OCI-LY1 (cell line): ENCODE data around the gene ZNF470.

Source experiments
- H2AFZ ChIP-seq: fragments of 200-600 bp; sonication (generic), shearing (Covaris generic); 2 replicates; pipeline ENCODE4 v1.6.0; 2014; ENCODE audit warnings: antibody characterized with exemption, mild to moderate bottlenecking, low read length
- H3F3A ChIP-seq: fragments of 200-600 bp; sonication (generic), shearing (Covaris generic); 2 replicates; pipeline ENCODE4 v1.6.0; 2014; ENCODE audit warnings: mild to moderate bottlenecking, antibody characterized with exemption, low read length, moderate library complexity; ENCODE audit not compliant: insufficient read depth
- H3K27ac ChIP-seq: fragments of 200-600 bp; sonication (generic); 2 replicates; pipeline ENCODE4 v1.5.1; 2014; ENCODE audit warnings: low read length, mixed run types, mild to moderate bottlenecking, low read depth; ENCODE audit not compliant: poor library complexity, severe bottlenecking
- H3K27me3 ChIP-seq: fragments of 200-600 bp; sonication (generic); 2 replicates; pipeline ENCODE4 v1.6.0; 2014; ENCODE audit warnings: antibody characterized with exemption, mild to moderate bottlenecking, low read length, moderate library complexity; ENCODE audit not compliant: insufficient read depth
- H3K36me3 ChIP-seq: fragments of 200-600 bp; sonication (generic); 2 replicates; pipeline ENCODE4 v1.6.1; 2014; ENCODE audit warnings: mild to moderate bottlenecking, antibody characterized with exemption, low read length, moderate library complexity, mixed read lengths; ENCODE audit not compliant: insufficient read depth
- H3K4me1 ChIP-seq: fragments of 200-600 bp; sonication (generic); 2 replicates; pipeline ENCODE4 v1.5.1; 2014; ENCODE audit warnings: mild to moderate bottlenecking, low read length, moderate library complexity; ENCODE audit not compliant: insufficient read depth, severe bottlenecking
- H3K4me2 ChIP-seq: fragments of 200-600 bp; sonication (generic), shearing (Covaris generic); 2 replicates; pipeline ENCODE4 v1.6.1; 2014; ENCODE audit warnings: low read length
- H3K4me3 ChIP-seq: fragments of 200-600 bp; sonication (generic); 2 replicates; pipeline ENCODE4 v1.5.1; 2014; ENCODE audit warnings: low read length, low read depth, mild to moderate bottlenecking, mixed read lengths; ENCODE audit not compliant: poor library complexity, severe bottlenecking
- H3K79me2 ChIP-seq: fragments of 200-600 bp; shearing (Covaris generic); 2 replicates; pipeline ENCODE4 v1.6.1; 2016; ENCODE audit warnings: mixed run types, low read length, mixed read lengths; ENCODE audit not compliant: insufficient read depth
- H3K9ac ChIP-seq: fragments of 200-600 bp; sonication (generic), shearing (Covaris generic); 2 replicates; pipeline ENCODE4 v1.6.1; 2014; ENCODE audit warnings: mild to moderate bottlenecking, low read length, mixed read lengths
- H3K9me2 ChIP-seq: fragments of 200-600 bp; sonication (generic), shearing (Covaris generic); 2 replicates; pipeline ENCODE4 v1.6.1; 2014; ENCODE audit warnings: low read depth, mild to moderate bottlenecking, low read length, mixed read lengths
- H3K9me3 ChIP-seq: fragments of 200-600 bp; shearing (Covaris generic); 2 replicates; pipeline ENCODE4 v1.6.1; 2014; ENCODE audit warnings: low read length, mixed read lengths
- H4K20me1 ChIP-seq: fragments of 200-600 bp; sonication (generic), shearing (Covaris generic); 2 replicates; pipeline ENCODE4 v1.6.0; 2016; ENCODE audit warnings: mild to moderate bottlenecking, low read length; ENCODE audit not compliant: insufficient read depth
- CTCF ChIP-seq: fragments of 200-600 bp; sonication (generic), shearing (Covaris generic); IDR thresholded peaks from 2 replicates; pipeline ENCODE4 v1.5.1; 2017; ENCODE audit warnings: mild to moderate bottlenecking, antibody characterized with exemption, low read length, moderate library complexity, mixed read lengths
- EZH2 ChIP-seq: fragments of 200-600 bp; sonication (generic), shearing (Covaris generic); IDR thresholded peaks from 2 replicates; pipeline ENCODE4 v1.8.0; 2017; ENCODE audit warnings: borderline replicate concordance, mixed run types, mild to moderate bottlenecking, antibody characterized with exemption, low read length, moderate library complexity, mixed read lengths

ZNF470 gene

GRCh38 chr19:56625708-56626107, 58.4 kb downstream of the ZNF470 start:
- no peak overlapping the region for H3K4me2 ChIP-seq
- H2AFZ ChIP-seq = no peak overlapping the region
- TF ChIP-seq CTCF (no peak), EZH2 (no peak)
- no peaks in the 10 kb centered on the region for H3K27me3 ChIP-seq
- no peak overlapping the region for H3K9ac ChIP-seq
- no peak overlapping the region for H3K27ac ChIP-seq
- H3K79me2 ChIP-seq = no peaks in the 10 kb centered on the region
- no peaks in the 10 kb centered on the region for H4K20me1 ChIP-seq
- H3K9me3 ChIP-seq = no peaks in the 10 kb centered on the region
- peaks cover 11% of the 10 kb centered on the region for H3K36me3 ChIP-seq
- no peaks in the 10 kb centered on the region for H3F3A ChIP-seq
- H3K4me3 ChIP-seq = no peak overlapping the region
- no peaks in the 10 kb centered on the region for H3K9me2 ChIP-seq
- H3K4me1 ChIP-seq = no peaks in the 10 kb centered on the region

- H3K4me2 ChIP-seq = no peak overlapping the region
- H3K4me1 ChIP-seq = no peaks in the 10 kb centered on the region
- H3K36me3 ChIP-seq = no peaks in the 10 kb centered on the region
- H4K20me1 ChIP-seq = no peaks in the 10 kb centered on the region
- H2AFZ ChIP-seq = no peak overlapping the region
- H3K4me3 ChIP-seq = no peak overlapping the region
- H3F3A ChIP-seq = no peaks in the 10 kb centered on the region
- peaks cover 6% of the 10 kb centered on the region; the same call in 1 of the 2 replicates for H3K9me3 ChIP-seq
- H3K9ac ChIP-seq = no peak overlapping the region
- TF ChIP-seq CTCF (no peak), EZH2 (no peak)
- no peaks in the 10 kb centered on the region for H3K27me3 ChIP-seq
- H3K9me2 ChIP-seq = no peaks in the 10 kb centered on the region
- no peaks in the 10 kb centered on the region for H3K79me2 ChIP-seq
- H3K27ac ChIP-seq = no peak overlapping the region
Measured at GRCh38 chr19:56633021-56633420, 65.8 kb downstream of the ZNF470 start.

GRCh38 chr19:56637976-56638555, 70.8 kb downstream of the ZNF470 start:
- Histone ChIP-seq H3K4me2 (no peak overlapping the region), H3K27me3 (no peaks in the 10 kb centered on the region), H3K9ac (no peak overlapping the region), H4K20me1 (no peaks in the 10 kb centered on the region), H3K36me3 (no peaks in the 10 kb centered on the region), H3K4me1 (no peaks in the 10 kb centered on the region), H3K27ac (no peak overlapping the region), H3K9me2 (no peaks in the 10 kb centered on the region), H3K4me3 (no peak overlapping the region), H2AFZ (no peak overlapping the region), H3K9me3 (peaks cover 6% of the 10 kb centered on the region; the same call in 1 of the 2 replicates), H3F3A (no peaks in the 10 kb centered on the region), H3K79me2 (no peaks in the 10 kb centered on the region)
- no peak for TF ChIP-seq CTCF
- no peak for TF ChIP-seq EZH2
